Measurements from ENCODE around the gene FARP2.

DNA sequence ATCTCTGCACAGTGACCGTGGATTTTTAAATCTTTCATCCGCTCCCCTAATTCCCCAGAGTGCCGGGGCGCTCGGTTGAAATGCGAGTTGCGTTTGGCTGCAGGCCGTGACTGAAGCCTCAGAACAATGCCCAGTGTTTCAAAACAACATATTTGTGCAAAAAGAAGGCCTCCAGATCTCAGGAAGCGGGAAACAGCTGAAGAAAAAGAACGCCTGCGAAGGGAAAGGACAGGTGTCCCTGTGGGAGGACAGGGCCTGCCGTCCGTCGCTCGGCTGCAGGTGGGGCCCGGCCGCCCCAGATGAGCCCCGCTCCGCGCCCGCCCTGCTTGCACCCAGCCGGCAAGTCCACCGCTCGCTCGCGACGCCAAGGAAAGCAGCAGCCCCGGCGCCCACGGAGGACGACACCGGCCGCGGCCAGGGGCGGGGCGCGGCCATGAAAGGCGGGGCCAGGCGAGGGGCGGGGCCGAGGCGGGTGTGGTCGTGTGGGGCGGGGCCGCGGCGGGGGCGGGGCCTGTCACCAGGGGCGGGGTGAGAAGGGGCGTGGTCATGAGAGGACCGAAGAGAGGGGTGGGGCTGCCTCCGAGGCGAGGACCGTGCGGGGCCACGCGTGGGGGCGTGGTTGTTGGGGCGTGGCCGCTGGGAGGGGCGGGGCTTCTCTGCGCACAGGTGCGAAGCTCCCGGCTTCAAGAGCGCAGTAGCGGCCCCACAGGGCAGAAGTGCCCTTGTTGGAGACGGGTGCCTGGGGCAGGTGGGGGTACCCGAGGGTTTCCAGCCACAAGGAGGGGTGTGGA lies 184.9 kb downstream of the FARP2 start:
- TF ChIP-seq, protein P1, sequence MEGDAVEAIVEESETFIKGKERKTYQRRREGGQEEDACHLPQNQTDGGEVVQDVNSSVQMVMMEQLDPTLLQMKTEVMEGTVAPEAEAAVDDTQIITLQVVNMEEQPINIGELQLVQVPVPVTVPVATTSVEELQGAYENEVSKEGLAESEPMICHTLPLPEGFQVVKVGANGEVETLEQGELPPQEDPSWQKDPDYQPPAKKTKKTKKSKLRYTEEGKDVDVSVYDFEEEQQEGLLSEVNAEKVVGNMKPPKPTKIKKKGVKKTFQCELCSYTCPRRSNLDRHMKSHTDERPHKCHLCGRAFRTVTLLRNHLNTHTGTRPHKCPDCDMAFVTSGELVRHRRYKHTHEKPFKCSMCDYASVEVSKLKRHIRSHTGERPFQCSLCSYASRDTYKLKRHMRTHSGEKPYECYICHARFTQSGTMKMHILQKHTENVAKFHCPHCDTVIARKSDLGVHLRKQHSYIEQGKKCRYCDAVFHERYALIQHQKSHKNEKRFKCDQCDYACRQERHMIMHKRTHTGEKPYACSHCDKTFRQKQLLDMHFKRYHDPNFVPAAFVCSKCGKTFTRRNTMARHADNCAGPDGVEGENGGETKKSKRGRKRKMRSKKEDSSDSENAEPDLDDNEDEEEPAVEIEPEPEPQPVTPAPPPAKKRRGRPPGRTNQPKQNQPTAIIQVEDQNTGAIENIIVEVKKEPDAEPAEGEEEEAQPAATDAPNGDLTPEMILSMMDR (IDR thresholded peaks at IDR 0.05) = no peak
- TF ChIP-seq ZFX (IDR thresholded peaks at IDR 0.05; ENCODE audit: borderline replicate concordance) = no peak
